Right renal cortex interstitium (tissue), 3 donors: ENCODE results near the gene EGFL6. TPM values are rescaled to one million over a fixed set of nuclear protein-coding genes. Genes with fewer than 3 reads are reported as not detected.
"Not testable (repeated sequence)": the region's sequence is repeated elsewhere in the genome, so short reads cannot be mapped to it uniquely, and the experiment has no call there.

Experiments
- DNase-seq, 3 donors: peaks; one replicate each; pipeline ENCODE4 v3.0.0-alpha.2; 2013; ENCODE audit warnings: low read depth in 3 of 3, low spot score in 2 of 3
- polyA plus RNA-seq, 3 donors: library from polyadenylated mRNA; unstranded; fragments of 120-200 nt; gene quantifications; one replicate each; pipeline ENCODE4 v1.2.1, GENCODE V29; 2013; ENCODE audit not compliant: insufficient read length in 3 of 3

The EGFL6 gene
- polyA plus RNA-seq, 3 donors: 23.8 to 25.5 (median 25.2) TPM

DNA sequence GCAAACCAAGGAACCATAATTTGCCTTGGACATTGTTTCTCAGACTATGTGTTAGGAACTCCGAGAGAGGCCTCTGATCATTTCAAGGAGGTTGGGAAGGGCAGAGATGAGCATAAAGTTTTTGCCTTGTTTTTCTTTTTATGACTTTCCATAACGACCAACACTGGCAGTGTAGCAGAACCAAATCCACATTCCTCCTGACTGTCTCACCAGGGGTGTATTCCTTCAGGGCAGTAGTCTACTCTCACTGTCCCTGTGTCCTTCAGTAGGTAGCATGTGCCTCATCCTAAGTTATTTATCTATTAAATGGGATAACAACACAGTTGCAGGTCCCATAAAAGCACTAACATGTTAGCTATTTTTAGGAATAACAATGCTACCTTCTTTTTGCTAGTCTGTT lies 20.8 kb downstream of the EGFL6 start:
- no peak for DNase-seq

DNA sequence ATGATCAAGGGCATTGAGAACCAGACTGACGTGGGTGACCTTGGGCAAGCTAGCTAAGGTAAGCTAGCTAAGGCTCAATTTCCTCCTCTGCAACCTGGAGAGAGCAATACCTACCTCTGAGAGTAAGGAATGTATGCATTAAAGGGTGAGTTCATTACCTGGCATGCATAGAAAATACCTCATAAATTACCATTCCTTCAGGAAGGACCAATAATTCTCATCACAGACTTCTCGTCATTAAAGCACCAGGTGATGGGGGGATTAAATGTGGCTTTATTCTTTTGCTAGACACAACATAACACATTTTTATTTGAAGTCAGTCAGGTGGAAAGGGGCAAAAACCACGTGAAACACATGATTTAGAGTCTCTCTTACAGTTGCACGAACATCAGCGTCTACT lies 21.5 kb downstream of the EGFL6 start:
- DNase-seq: no peak

DNA sequence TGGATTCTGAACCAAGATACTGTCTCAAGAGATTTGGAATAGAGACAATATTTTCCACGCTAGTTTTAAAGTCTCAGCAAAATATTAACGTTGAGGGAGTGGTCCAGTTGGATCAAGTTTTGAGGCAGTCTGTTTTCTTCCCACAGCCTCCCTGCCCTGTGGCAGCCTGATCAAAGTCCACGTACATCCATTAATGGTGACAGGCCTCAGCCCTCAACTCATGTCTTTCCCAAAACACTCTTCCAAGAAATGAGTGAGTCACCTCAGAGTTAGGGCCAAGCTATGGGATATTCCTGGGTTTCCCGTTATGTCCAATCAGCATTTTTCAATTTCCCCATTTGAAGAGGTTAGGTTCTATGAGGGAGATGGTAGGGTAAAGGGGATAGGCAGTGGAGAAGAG lies 28.5 kb downstream of the EGFL6 start:
- DNase-seq: no peak

DNA sequence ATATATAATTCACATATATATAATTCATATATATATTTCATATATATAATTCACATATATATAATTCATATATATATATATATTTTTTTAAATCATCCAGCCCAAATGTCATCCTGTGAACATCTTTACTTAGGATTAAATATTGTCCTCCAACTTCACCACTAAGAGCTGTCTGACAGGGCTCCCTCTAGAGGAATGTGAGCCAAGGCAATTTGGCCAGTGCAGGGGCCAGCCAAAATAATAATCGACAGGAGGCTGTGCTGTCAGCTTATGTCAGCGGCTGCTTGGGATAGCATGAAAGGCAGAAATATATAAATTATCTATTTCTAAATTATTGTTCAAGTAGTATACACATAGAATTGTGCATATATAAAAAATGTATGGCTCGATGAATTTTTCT lies 29.5 kb downstream of the EGFL6 start:
- no peak for DNase-seq

DNA sequence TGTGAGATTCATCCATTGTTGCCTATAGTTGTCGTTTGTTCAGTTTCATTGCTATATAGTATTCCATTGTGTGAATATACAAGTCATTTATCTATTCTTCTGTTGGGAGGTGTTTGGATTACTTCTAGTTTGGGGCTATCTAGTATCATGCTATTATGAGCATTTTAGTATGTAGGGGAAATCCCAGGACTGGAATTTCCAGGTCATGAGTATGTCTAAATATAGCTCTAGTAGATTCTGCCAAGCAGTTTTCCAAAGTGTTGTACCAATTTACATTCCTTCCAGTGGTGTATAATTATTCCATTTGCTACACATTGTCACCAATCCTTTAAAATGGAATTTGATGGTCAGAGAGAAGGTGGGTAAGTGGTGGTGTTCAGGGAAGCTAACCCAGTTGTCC lies 30.1 kb downstream of the EGFL6 start:
- no peak for DNase-seq

DNA sequence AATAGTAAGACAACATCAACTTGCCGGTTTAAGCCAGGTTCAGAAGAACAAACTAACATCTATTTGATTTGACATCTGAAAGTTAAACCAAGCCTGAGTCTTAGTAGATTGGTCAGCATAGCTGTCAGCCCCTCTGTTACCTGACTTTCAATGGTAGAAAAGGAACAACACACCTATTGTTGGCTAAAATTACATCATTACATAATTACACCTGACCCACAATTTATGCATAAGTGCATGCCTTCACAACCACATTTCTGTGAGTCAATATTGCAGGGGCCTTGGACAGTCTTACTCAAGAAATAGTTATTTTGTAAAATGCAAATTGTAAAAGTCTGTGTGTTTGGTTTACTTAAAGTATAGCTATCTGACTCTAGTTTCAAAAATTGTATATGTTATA lies 36.2 kb downstream of the EGFL6 start:
- DNase-seq: no peak

DNA sequence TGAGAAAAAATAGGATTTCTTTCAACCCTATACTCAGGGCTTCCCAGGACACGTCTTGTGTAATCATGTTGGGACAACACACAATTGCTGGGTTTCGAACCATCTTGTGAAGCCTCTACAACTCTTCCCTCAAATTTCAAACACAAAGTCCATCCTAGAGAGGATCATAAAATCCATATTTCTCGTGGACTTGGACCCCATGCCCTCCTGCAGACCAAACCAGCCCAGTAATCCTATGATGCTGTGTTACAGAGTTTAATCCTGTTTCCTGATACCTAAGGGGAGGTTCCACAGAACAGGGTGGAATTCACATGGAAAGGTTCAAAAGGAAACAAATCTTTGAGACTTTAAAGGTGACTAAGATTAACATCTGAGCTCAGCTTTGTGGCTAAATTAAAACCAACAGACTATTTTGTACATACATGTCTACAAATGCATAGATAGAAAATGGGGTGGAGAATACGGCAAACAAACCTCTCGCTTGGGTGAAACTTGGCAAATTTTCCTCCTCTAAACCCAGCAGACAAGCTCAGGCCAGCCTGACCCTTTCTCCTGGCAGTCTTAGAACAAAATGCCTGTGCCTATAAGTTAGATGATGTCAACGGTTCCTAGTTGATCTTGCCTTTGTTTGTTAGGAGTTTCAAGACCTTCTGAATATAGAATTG lies 38.1 kb downstream of the EGFL6 start:
- DNase-seq: no peak

DNA sequence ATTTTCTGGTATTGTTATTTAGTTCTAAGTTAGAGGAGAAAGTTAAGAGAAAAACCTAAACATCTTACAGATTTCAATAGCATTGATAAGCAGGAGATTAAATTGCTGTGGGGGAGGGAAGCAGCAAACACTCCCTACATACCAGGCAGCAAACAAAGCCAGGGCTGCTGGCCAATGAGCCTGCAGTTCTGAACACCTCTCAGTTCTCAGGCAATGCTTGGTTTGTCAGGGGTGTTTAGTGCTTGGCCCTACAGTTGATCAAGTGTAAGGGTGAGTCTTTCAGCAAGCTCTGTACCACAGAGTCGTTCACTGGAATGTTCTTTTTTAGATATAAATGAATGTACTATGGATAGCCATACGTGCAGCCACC lies 38.6 kb downstream of the EGFL6 start:
- no peak for DNase-seq

DNA sequence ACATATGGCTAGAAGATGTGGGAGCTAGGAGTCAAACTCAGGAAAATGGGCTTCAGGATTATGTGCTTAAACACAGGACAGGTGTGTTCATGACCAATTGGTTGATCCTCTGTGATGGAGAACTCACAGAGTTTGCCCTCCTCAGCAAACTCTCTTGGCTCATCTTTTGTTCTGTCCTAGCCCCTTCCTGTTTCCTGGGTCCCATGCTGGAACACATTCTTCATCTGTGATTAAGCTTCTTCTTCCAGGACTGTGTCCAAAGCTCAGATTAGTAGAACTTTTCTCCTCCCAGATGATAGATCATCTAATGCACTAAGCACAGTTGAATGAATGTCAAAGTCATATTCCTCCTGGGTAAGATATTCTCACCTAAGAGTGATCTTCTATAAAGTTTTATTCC lies 44.8 kb downstream of the EGFL6 start:
- DNase-seq: no peak

DNA sequence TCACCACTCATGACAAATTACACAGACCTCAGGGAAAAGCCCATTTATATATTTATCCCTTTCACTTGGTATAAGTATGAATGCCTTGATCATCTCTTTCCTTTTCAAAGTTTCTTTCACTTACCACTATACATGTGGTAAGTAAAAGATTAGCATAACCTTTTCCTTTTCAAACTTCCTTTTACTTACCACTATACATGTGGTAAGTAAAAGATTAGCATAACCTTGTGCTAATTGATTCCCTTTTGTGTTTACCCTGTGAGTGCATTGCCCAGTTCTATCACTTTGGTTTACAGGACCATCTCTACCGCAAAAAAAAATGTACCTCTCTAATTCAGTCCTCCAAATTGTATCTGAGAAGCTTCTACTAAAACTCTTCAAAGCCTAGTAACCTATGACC lies 50.8 kb downstream of the EGFL6 start:
- no peak for DNase-seq

DNA sequence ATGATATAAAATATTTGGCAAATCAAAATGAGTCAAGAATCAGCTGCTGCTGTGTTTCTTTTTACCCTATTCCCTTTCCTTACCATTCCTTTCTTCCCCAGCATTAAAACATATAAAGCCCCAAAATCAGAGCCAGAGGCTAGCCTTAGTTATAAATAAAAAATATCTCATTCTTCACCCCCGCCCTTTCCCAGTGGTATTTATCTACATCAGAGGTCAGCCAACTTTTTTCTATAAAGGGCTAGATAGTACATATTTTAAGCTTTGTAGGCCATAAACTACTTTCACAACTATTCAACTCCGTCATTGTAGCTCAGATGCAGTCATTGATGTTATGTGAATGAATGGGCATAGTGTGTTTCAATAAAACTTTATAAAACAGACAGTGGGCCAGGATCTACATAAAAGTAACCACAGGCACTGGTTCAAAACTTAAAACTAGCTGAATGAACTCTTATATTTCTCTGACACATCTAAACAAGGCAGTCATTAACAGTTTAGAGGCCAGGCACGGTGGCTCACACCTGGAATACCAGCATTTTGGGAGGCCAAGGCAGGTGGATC lies 53.1 kb downstream of the EGFL6 start:
- DNase-seq: no peak

DNA sequence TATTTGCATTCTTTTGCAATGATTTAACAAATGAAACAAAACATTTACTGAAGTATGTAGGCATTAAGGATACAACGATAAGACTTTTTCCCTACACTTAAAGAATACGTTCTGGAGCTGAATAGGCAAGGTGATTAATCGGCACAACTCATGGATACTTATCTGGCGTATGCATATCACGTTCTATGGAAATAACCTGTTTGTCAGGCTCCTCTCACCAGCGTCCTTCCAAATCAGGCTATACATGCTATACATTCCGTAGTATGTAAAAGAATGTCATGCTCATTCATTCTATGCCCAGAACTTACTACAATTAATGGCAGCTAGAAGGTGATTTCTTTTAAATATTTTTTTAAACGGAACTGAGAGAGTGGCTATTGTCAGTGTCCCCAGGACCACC lies 57.9 kb downstream of the EGFL6 start:
- no peak for DNase-seq

DNA sequence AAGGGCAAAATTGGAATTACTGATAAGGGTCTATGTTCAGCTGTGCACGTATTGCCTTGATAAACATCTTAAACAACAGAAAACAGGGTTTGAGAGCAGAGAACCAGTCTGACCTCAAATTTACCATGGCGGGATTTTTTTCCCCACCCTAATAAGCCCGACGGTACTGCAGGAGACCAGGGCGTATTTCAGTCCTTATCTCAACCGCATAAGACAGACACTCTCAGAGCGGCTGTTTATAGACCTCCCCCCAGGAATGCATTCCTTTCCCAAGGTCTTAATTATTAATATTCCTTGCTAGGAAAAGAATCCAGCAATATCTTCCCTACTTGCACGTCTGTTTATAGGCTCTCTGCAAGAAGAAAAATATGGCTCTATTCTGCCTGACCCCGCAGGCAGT lies 67.8 kb downstream of the EGFL6 start:
- not testable (repeated sequence) for DNase-seq

DNA sequence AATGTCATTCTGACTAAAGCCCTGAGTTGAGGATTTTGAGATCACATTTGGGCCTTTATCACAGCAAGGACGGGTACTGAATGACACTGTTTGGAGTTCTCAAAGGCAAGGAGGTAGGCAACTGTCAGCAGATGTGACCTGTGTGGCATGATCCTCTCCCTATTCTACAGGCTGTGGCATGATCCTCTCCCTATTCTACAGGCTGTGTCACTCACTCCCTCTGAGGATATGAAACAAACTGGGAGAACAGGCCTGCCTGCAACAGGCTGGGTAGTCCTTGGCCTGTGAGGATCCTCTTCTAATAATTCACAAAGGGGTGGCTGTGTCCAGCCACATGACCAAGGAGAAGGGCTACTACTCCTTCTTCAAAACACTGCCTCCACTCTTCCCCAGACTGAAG lies 68.6 kb downstream of the EGFL6 start:
- DNase-seq: no peak

DNA sequence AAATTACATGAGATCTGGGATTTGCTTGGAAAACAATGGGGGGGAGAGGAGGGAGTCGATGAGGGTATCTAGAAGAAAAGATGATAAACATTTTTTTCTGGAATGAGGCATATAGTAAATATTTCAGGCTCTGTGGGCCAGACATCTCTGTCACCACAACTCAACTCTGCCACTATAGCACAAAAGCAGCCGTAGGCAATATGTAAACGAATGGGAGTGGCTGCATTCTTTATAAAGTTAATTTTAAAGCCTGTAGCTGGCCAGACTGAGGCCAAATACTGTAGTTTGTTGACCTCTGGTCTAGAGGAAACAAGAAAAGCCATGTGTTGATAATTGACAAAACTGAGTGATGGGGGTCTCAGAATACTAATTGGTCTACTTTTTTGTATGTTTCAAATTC lies 69.4 kb downstream of the EGFL6 start:
- DNase-seq: no peak

DNA sequence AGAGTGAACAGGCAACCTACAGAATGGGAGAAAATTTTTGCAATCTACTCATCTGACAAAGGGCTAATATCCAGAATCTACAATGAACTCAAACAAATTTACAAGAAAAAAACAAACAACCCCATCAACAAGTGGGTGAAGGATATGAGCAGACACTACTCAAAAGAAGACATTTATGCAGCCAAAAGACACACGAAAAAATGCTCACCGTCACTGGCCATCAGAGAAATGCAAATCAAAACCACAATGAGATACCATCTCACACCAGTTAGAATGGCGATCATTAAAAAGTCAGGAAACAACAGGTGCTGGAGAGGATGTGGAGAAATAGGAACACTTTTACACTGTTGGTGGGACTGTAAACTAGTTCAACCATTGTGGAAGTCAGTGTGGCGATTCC lies 72.3 kb downstream of the EGFL6 start:
- DNase-seq: not testable (repeated sequence)

DNA sequence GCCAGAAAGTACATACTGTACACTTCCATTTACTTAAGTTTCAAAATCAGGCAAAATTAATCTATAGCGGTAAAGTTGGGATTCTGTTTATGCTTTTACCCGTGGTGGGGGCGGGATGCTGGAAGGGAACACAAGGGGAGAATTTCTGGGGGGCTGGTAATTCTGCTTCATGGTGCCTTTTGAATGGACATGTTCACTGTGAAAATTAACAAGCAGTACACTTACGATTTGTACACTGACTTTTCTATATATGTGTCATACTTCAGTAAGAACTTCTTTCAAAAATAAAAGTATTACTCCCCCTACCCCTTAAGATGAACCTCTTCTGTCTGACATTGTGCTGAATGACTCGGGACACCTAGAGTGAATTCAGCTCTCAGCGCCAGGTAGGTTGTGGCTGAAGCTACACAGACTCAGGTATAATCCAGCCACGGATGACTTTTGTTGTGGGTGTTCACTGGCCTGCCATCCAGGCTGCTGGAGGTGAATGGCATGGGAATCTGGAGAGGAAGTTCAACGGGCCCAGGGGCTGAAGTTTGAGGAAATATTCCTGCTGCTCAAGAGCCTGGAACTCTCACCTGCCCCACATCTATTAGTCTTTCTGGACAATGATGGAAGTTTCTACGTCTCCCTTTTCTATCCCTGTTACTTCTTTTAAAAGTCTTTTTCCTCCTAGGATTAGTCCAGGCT lies 76.2 kb downstream of the EGFL6 start:
- DNase-seq: no peak

DNA sequence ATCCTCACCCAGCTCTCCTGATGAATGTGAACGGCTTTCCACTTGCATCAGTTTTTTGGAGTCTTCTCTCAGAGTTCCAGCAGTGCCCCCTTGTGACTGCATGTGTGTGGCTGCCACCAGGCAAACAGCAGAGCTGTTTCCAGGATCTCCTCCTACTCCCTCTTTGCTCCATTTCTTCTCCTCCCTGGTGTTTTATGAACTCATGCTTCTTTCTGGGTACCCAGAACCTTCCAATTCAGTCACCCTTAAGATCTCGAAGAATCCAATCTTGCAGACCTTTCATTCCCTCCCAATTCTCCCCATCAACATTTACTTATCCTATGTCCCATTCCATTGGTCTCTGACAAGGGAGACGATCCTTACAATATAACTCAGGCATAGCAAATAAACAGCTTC lies 76.8 kb downstream of the EGFL6 start:
- no peak for DNase-seq

DNA sequence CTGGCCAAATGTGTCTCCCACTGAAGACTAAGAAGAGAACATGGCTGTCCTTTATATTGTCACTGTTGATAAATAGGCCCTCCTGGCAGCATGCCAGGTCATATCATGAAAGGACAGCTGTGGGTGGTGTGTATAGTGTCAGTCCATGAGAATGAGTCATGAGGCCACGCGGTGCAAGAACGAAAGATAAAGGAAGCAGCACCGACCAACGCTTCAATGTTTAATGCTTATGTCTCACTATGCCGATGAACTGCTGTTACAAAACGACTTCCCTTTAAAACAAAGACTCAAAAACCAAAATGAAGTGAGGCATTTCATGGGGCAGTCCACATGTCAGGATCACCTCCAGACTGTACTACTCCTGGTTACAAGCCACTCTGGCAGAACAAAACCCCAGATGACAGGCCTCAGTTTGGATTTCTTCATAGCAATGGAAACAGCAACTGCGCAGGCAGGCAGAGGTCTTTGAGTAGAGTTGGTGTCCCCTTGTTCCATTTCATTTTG lies 78.4 kb downstream of the EGFL6 start:
- no peak for DNase-seq

DNA sequence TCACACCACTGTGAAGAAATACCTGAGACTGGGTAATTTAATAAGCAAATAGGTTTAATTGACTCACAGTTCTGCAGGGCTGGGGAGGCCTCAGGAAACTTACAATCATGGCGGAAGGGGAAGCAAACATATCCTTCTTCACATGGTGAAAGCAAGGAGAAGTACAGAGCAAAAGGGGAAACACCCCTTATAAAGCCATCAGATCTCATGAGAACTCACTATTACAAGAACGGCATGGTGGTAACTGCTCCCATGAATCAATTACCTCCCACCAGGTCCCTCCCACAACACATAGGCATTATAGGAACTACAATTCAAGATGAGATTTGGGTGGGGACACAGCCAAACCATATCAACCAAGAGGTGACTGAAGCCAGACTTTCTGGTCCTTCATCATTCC lies 78.9 kb downstream of the EGFL6 start:
- not testable (repeated sequence) for DNase-seq

DNA sequence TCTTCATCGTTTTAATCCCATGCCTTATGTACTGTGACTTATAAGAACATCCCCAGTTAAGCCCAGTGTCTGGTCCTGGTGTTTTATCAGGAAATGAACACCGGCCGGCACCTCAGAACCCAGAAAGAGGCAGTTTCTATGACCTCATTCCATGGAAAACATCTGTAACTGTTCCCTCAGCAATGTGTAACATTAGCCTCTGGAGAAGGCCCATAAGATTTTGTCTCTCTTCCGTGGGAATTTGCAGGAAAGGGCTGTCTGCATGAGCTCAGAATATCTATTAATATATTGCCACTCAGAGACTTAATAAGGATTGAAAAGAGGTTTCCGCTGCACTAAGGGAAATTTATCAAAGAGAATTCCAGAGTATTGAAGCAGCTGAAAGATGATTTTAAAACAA lies 80.4 kb downstream of the EGFL6 start:
- DNase-seq: no peak

DNA sequence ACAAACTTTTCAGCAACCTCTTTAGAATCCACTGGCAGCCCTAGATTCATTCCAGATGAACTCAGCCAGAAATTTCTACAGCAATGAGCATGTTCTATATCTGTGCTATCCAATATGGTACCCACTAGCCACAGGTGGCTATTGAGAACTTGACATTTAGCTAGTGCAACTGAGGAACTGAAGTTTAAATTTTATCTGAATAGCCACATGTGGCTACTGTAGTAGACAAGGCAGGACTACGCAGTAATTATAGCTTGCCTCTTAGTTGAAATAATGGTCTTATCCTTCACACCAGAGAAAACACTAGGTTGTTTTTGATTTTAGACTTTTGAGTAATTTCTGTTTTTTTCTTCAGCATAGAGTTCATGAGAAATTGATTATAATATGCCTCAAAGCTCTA lies 80.9 kb downstream of the EGFL6 start:
- no peak for DNase-seq
